PFSK-1 (cell line): ENCODE results near the gene EPHA6.

Experiments
- FOXP2 ChIP-seq: optimal IDR thresholded peaks from 2 replicates; pipeline ENCODE3; 2011; ENCODE audit warnings: borderline replicate concordance, control low read depth, inconsistent platforms; ENCODE audit not compliant: insufficient read depth; ENCODE audit errors: extremely low read length, extremely low read depth
- POLR2AphosphoS5 ChIP-seq: IDR thresholded peaks from 2 replicates; pipeline ENCODE4 v1.6.1; 2012; ENCODE audit warnings: low read depth, mild to moderate bottlenecking, control low read depth, low read length, moderate library complexity
- TAF1 ChIP-seq: IDR thresholded peaks from 2 replicates; pipeline ENCODE4 v1.6.1; 2012; ENCODE audit warnings: low read length, control low read depth, borderline replicate concordance; ENCODE audit not compliant: insufficient read depth
- TF ChIP-seq, protein P1 (sequence below), 2 experiments: IDR thresholded peaks; 2 replicates each; pipeline versions ENCODE4 v1.6.1 to v1.8.0; 2011 to 2012; ENCODE audit warnings: low read depth in 2 of 2, low read length in 2 of 2, control low read depth in 1 of 2, inconsistent platforms in 1 of 2, mild to moderate bottlenecking in 1 of 2, moderate library complexity in 1 of 2; ENCODE audit not compliant: insufficient read depth in 1 of 2

DNA sequence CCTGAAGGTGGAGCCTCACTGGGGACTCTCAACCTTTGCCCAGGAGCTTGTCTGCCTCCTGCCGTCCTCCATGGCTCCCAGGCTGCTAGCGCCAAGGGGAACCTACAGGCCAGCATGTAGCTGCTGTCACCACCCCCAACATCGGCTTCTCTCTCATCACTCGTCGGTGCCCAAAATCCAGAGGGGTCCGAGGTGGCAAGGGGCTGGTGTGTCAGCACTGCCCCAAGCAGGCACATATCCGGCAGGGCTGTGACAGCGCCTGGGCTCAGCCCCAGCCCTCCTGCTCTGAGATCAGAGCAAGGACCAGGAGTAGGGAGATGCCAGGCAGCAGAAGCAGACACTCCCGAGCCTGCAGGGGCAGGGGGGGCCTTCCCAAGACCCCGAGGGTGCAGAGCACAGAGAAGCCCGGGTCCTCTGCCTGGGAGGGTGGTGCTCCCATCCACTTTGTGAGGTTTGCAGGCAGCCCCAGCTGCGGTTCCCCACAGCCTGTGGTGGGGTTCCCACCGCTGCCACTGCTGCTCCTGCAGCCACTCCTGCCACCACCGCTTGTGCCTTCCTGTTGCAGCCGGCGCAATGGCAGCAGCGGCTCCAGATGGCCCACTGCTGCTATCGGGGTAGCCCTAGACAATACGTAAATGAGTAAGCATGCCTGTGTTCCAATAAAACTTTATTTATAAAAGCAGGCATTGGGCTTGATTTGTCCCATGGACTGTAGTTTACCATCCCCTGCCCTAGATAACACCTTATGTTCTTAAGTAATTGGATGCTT is 451.0 kb downstream of the EPHA6 start:
- no peak for TF ChIP-seq POLR2AphosphoS5
- no peak for TF ChIP-seq TAF1
- TF ChIP-seq, protein P1, sequence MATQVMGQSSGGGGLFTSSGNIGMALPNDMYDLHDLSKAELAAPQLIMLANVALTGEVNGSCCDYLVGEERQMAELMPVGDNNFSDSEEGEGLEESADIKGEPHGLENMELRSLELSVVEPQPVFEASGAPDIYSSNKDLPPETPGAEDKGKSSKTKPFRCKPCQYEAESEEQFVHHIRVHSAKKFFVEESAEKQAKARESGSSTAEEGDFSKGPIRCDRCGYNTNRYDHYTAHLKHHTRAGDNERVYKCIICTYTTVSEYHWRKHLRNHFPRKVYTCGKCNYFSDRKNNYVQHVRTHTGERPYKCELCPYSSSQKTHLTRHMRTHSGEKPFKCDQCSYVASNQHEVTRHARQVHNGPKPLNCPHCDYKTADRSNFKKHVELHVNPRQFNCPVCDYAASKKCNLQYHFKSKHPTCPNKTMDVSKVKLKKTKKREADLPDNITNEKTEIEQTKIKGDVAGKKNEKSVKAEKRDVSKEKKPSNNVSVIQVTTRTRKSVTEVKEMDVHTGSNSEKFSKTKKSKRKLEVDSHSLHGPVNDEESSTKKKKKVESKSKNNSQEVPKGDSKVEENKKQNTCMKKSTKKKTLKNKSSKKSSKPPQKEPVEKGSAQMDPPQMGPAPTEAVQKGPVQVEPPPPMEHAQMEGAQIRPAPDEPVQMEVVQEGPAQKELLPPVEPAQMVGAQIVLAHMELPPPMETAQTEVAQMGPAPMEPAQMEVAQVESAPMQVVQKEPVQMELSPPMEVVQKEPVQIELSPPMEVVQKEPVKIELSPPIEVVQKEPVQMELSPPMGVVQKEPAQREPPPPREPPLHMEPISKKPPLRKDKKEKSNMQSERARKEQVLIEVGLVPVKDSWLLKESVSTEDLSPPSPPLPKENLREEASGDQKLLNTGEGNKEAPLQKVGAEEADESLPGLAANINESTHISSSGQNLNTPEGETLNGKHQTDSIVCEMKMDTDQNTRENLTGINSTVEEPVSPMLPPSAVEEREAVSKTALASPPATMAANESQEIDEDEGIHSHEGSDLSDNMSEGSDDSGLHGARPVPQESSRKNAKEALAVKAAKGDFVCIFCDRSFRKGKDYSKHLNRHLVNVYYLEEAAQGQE (IDR thresholded peaks at IDR 0.05; ENCODE audit: insufficient read depth in 1 of 2, low read depth in 2 of 2, low read length in 2 of 2), result no peak
- TF ChIP-seq FOXP2, result no peak
